K562 (cell line): Measurements from ENCODE around the gene EMC9. TPM values are rescaled to one million over a fixed set of nuclear protein-coding genes. Genes with fewer than 3 reads are reported as not detected.

Experiments used
- ATAC-seq: fragments of 200-7000 bp; cut with Tn5 transposase; 3 replicates; pipeline ENCODE4 v1.9.1; 2020; ENCODE audit warnings: moderate library complexity
- BruUV-seq: library from RNA; stranded (reverse); fragments of 400-500 nt; replicated peaks from 2 replicates; lab custom pipeline; 2021; lab: Mats Ljungman, UMichigan
- CTCF ChIA-PET: fragments of 300-600 bp; formaldehyde crosslinking; extraction: SDS; loops from one replicate; lab custom pipeline; 2021; ENCODE audit warnings: low intra/inter-chr PET ratio; lab: Yijun Ruan, JAX
- POLR2A ChIA-PET: fragments of 300-600, 350-650 bp; sonication (Branson Sonifier 250); formaldehyde crosslinking; extraction: SDS; loops from one replicate; lab custom pipeline; 2021; ENCODE audit warnings: antibody characterized with exemption, inconsistent platforms; lab: Yijun Ruan, JAX
- DNase-seq, 4 experiments: peaks; one replicate each; pipeline versions ENCODE4 v3.0.0 to v3.0.0-alpha.2; 2011 to 2018; ENCODE audit warnings: low spot score in 3 of 4, mixed read lengths in 3 of 4; ENCODE audit errors: extremely low read depth in 1 of 4
- FAIRE-seq: peaks from 2 replicates; lab custom pipeline; 2011; peaks lifted over from hg19 to GRCh38; lab: Jason Lieb, UNC
- H2AFZ ChIP-seq: 2 replicates; pipeline ENCODE4 v1.6.0; 2011; ENCODE audit warnings: low read depth, low read length, control low read depth, inconsistent platforms
- H3K27ac ChIP-seq: fragments of 200-600 bp; 3 replicates; pipeline ENCODE4 v1.8.0; 2011; ENCODE audit warnings: low read depth, mild to moderate bottlenecking, control low read depth, inconsistent platforms, low read length, moderate library complexity, mixed read lengths; ENCODE audit errors: extremely low read depth
- H3K27me3 ChIP-seq, 2 experiments: fragments of 300-600 bp in 1 of 2; 2 replicates in 1 of 2; 3 replicates in 1 of 2; pipeline versions ENCODE4 v1.6.0 to v1.8.0; 2011; ENCODE audit warnings: inconsistent platforms in 2 of 2, low read length in 2 of 2, mild to moderate bottlenecking in 1 of 2, mixed read lengths in 1 of 2, moderate library complexity in 1 of 2; ENCODE audit not compliant: control insufficient read depth in 2 of 2, insufficient read depth in 2 of 2
- H3K36me3 ChIP-seq: fragments of 300-600 bp; 3 replicates; pipeline ENCODE4 v1.8.0; 2011; ENCODE audit warnings: mild to moderate bottlenecking, low read length, inconsistent platforms; ENCODE audit not compliant: control insufficient read depth, insufficient read depth
- H3K4me1 ChIP-seq, 2 experiments: fragments of 200-600 bp in 1 of 2; replicated peaks in 1 of 2; 2 replicates in 1 of 2; 3 replicates in 1 of 2; pipeline versions ENCODE4 v1.5.1 to v1.8.0; 2011; ENCODE audit warnings: inconsistent platforms in 2 of 2, low read length in 2 of 2, mild to moderate bottlenecking in 1 of 2, mixed read lengths in 1 of 2, moderate library complexity in 1 of 2; ENCODE audit not compliant: control insufficient read depth in 2 of 2, insufficient read depth in 2 of 2
- H3K4me2 ChIP-seq: 2 replicates; pipeline ENCODE4 v1.6.1; 2011; ENCODE audit warnings: low read length, control low read depth, inconsistent platforms, mixed read lengths; ENCODE audit not compliant: insufficient read depth
- H3K4me3 ChIP-seq: fragments of 200-600 bp; sonication (generic), shearing (Covaris generic); 2 replicates; pipeline ENCODE4 v1.5.1; 2016; ENCODE audit warnings: control low read depth, inconsistent platforms
- H3K79me2 ChIP-seq: fragments of 200-600 bp; 3 replicates; pipeline ENCODE4 v1.8.0; 2011; ENCODE audit warnings: low read length, inconsistent platforms; ENCODE audit not compliant: control insufficient read depth, insufficient read depth
- H3K9ac ChIP-seq, 2 experiments: 2 replicates each; pipeline versions ENCODE4 v1.6.0 to v1.6.1; 2011; ENCODE audit warnings: low read depth in 2 of 2, low read length in 2 of 2, control low read depth in 1 of 2, inconsistent platforms in 1 of 2, mild to moderate bottlenecking in 1 of 2, mixed read lengths in 1 of 2; ENCODE audit not compliant: insufficient read depth in 1 of 2
- H3K9me1 ChIP-seq: one replicate; pipeline ENCODE4 v1.6.0; 2011; ENCODE audit warnings: inconsistent platforms, mild to moderate bottlenecking, low read length, moderate library complexity; ENCODE audit not compliant: control insufficient read depth, insufficient read depth
- H3K9me3 ChIP-seq: replicated peaks from 2 replicates; pipeline ENCODE4 v1.5.1; 2011; ENCODE audit warnings: low read depth, low read length, inconsistent platforms; ENCODE audit not compliant: control insufficient read depth, insufficient read depth
- H4K20me1 ChIP-seq: replicated peaks from 2 replicates; pipeline ENCODE4 v1.6.1; 2011; ENCODE audit warnings: low read length, inconsistent platforms, mixed read lengths; ENCODE audit not compliant: control insufficient read depth, insufficient read depth
- ARID4B ChIP-seq: sonication (generic); formaldehyde crosslinking; IDR thresholded peaks from 2 replicates; pipeline ENCODE4 v1.8.0; 2022; ENCODE audit warnings: mild to moderate bottlenecking, missing genetic modification reagents
- BRD4 ChIP-seq: fragments of 200-600 bp; sonication (generic); IDR thresholded peaks from 2 replicates; pipeline ENCODE4 v1.6.1; 2017; ENCODE audit warnings: inconsistent platforms
- CCNT2 ChIP-seq: IDR thresholded peaks from 2 replicates; pipeline ENCODE4 v1.6.1; 2011; ENCODE audit warnings: borderline replicate concordance, low read depth, mild to moderate bottlenecking, moderate library complexity, mixed read lengths, low read length; ENCODE audit not compliant: insufficient read length; ENCODE audit errors: extremely low read depth
- HNRNPUL1 ChIP-seq: fragments of 200-400 bp; formaldehyde crosslinking; IDR thresholded peaks from 2 replicates; pipeline ENCODE4 v1.6.1; 2017; ENCODE audit warnings: low read length
- MXI1 ChIP-seq: IDR thresholded peaks from 2 replicates; pipeline ENCODE4 v1.6.1; 2011; ENCODE audit warnings: low read depth, mild to moderate bottlenecking, improper control_type of control experiment, low read length
- NFIC ChIP-seq: fragments of 450-650 bp; IDR thresholded peaks from 2 replicates; pipeline ENCODE4 v1.6.1; 2017; ENCODE audit warnings: mild to moderate bottlenecking, inconsistent platforms
- NKRF ChIP-seq: fragments of 450-650 bp; IDR thresholded peaks from 2 replicates; pipeline ENCODE4 v1.6.1; 2016; ENCODE audit warnings: borderline replicate concordance
- UBTF ChIP-seq, 2 experiments: IDR thresholded peaks; 2 replicates each; pipeline ENCODE4 v1.6.1; 2012; ENCODE audit warnings: improper control_type of control experiment in 2 of 2, low read depth in 2 of 2, low read length in 2 of 2, borderline replicate concordance in 1 of 2
- ZBTB17 ChIP-seq: fragments of 450-650 bp; formaldehyde crosslinking; IDR thresholded peaks from 2 replicates; pipeline ENCODE4 v1.4.0; 2020; ENCODE audit warnings: mild to moderate bottlenecking
- WGBS: fragments of 100-300 bp; shearing (Covaris generic); methylation state at CpG from one replicate; pipeline ENCODE4 v1.1.6; 2016; ENCODE audit warnings: low coverage, mixed read lengths; ENCODE audit not compliant: insufficient coverage; ENCODE audit errors: missing lambda C conversion rate; 5-methylcytosine and 5-hydroxymethylcytosine counted together
- in situ Hi-C: fragments of 300-500 bp; cut with MboI; formaldehyde crosslinking; loops from 4 replicates; pipeline ENCODE4 v1.15.0; 2018; ENCODE audit warnings: inconsistent platforms, mixed read lengths
- intact Hi-C: fragments of 100-400 bp; cut with micrococcal nuclease; formaldehyde crosslinking; loops from 2 replicates; pipeline ENCODE4 v1.14.2; 2022
- polyA plus RNA-seq, 8 experiments: library from polyadenylated mRNA; depleted of rRNA in 4 of 8; stranded (reverse) in 5 of 8; unstranded in 3 of 8; fragments of >200 nt; fragmentation: Nextera tagmentation in 2 of 8; fragmentation: Illumina TruSeq in 1 of 8; extraction: Ambion mirVana in 2 of 8; extraction: Trizol in 1 of 8; gene quantifications; 2 replicates each; pipeline versions ENCODE4 v1.2.1 to v1.2.3, GENCODE V29; 2011 to 2014; ENCODE audit warnings: inconsistent platforms in 1 of 8, missing spikeins in 1 of 8
- total RNA-seq, 7 experiments: library from RNA; depleted of rRNA in 6 of 7; stranded (reverse); fragments of >200 nt in 6 of 7; fragmentation: Illumina TruSeq in 2 of 7; extraction: Trizol in 2 of 7; gene quantifications; 2 replicates each; pipeline versions ENCODE4 v1.2.1 to v1.2.3, GENCODE V29; 2011 to 2021; ENCODE audit warnings: low replicate concordance in 1 of 7

The EMC9 gene
- total and polyA plus RNA-seq, 9 of the 15 experiments (the other 6 are each of a cell fraction or from before 2014, with no cell fraction given), result 3.1 to 13.2 (median 7.8) TPM

- peak overlapping the region; percentile 76 to 96 for H3K9ac ChIP-seq
- H3K4me3 ChIP-seq, result peak overlapping the region; percentile 98
- 3% methylated on average over 18 of the region's 29 CpGs for WGBS
- H3K9me3 ChIP-seq, result no peaks in the 10 kb centered on the region
- peak overlapping the region; percentile 98 for H3K4me2 ChIP-seq
- ATAC-seq, result peak; percentile 5
- TF ChIP-seq HNRNPUL1 (no peak), NKRF (0 out of 2 replicates have a peak, but pooled peaks have one; percentile 40), MXI1 (no peak), CCNT2 (no peak), NFIC (peak; percentile 19; the same call in 1 of the 2 replicates), UBTF (IDR thresholded peaks at IDR 0.05; ENCODE audit: borderline replicate concordance in 1 of 2, low read depth in 2 of 2, low read length in 2 of 2) (0 out of 4 replicates have a peak, but pooled peaks of 1 of the 2 experiments have one; percentile 48), ZBTB17 (no peak), ARID4B (CRISPR knock-in tag) (0 out of 2 replicates have a peak, but pooled peaks have one; percentile 17), BRD4 (no peak)
- H3K79me2 ChIP-seq, result peaks cover 39% of the 10 kb centered on the region
- peaks cover 62% of the 10 kb centered on the region; the same call in 2 of the 3 replicates for H3K36me3 ChIP-seq
- DNase-seq, result no peak
- peak overlapping the region; percentile 62 for H3K27ac ChIP-seq
- no peaks in the 10 kb centered on the region for H3K27me3 ChIP-seq
- peak overlapping the region; percentile 58; the same call in 1 of the 2 replicates for H2AFZ ChIP-seq
- H4K20me1 ChIP-seq, result no peaks in the 10 kb centered on the region
- ChIA-PET CTCF (no interaction called here), POLR2A (interaction anchor here (0.5 to 2.2 kb wide), 4 partner anchors 13 to 85 kb away, joined by 3 to 5 read pairs (median 4); partner anchors contain the start of genes GMPR2 and IRF9)
- H3K9me1 ChIP-seq, result peaks cover 5% of the 10 kb centered on the region
- no peak for FAIRE-seq
- intact Hi-C loops, result loop anchor here (2.0 to 10.0 kb wide), 2 partner anchors 33 to 53 kb away; partner anchors contain the start of genes DCAF11, NRL and PCK2
- TSS peak; percentile 66 for BruUV-seq
- in situ Hi-C loops, result no loop called here
- peaks cover 28 to 40% of the 10 kb centered on the region in 2 experiments; a peak in 4 of 5 replicates for H3K4me1 ChIP-seq
Measured at GRCh38 chr14:24147761-24148428, 6.5 kb upstream of the EMC9 start.
